Esophagus squamous epithelium (tissue), 5 donors: ENCODE data around the gene MN1. TPM values are rescaled to one million over a fixed set of nuclear protein-coding genes. Genes with fewer than 3 reads are reported as not detected.

Source experiments
- DNase-seq: peaks from one replicate; lab custom pipeline; 2025; lab: John Stamatoyannopoulos, UW
- H3K27ac ChIP-seq, 4 donors: fragments of 200-600 bp; sonication (generic); one replicate each; pipeline ENCODE4 v1.5.1; 2016 to 2019; ENCODE audit warnings: mild to moderate bottlenecking in 1 of 4
- H3K27me3 ChIP-seq, 4 donors: fragments of 200-600 bp; sonication (generic); 1 replicate in 3 of 4; 2 replicates in 1 of 4; pipeline versions ENCODE4 v1.5.1 to v1.6.0; 2017 to 2021; ENCODE audit warnings: antibody characterized with exemption in 1 of 4
- H3K36me3 ChIP-seq, 3 donors: fragments of 200-600 bp; sonication (generic); one replicate each; pipeline ENCODE4 v1.5.1; 2016 to 2019
- H3K4me1 ChIP-seq, 3 donors: fragments of 200-600 bp; sonication (generic); one replicate each; pipeline ENCODE4 v1.5.1; 2017 to 2019
- H3K4me3 ChIP-seq, 4 donors: fragments of 200-600 bp; sonication (generic); 1 replicate in 3 of 4; 2 replicates in 1 of 4; pipeline ENCODE4 v1.5.1; 2016 to 2019; ENCODE audit warnings: mild to moderate bottlenecking in 2 of 4, moderate library complexity in 1 of 4
- H3K9me3 ChIP-seq, 3 donors: fragments of 200-600 bp; sonication (generic); one replicate each; pipeline ENCODE4 v1.5.1; 2016 to 2019
- POLR2A ChIP-seq, 4 donors: fragments of 450-650 bp; IDR thresholded peaks; one replicate each; pipeline ENCODE4 v1.6.1; 2017; ENCODE audit warnings: antibody characterized with exemption in 4 of 4, mild to moderate bottlenecking in 4 of 4, moderate library complexity in 3 of 4
- WGBS, 2 donors: methylation state at CpG; one replicate each; pipeline ENCODE4 v1.1.5; 2018; 5-methylcytosine and 5-hydroxymethylcytosine counted together
- intact Hi-C: fragments of 100-400 bp; cut with DNase I; formaldehyde crosslinking; loops from one replicate; pipeline ENCODE4 v1.15.0; 2022
- total RNA-seq, 4 donors: library from RNA; depleted of rRNA; stranded (reverse); fragments of >200 nt; gene quantifications; one replicate each; pipeline ENCODE4 v1.1.0, GENCODE V29; 2016
- TF ChIP-seq, protein P1 (sequence below), 6 experiments: fragments of 450-650 bp in 4 of 6; fragments of 200-600 bp in 2 of 6; sonication (generic) in 2 of 6; IDR thresholded peaks; one replicate each; pipeline ENCODE4 v1.5.1; 2016 to 2019; ENCODE audit warnings: antibody characterized with exemption in 6 of 6, mild to moderate bottlenecking in 4 of 6, moderate library complexity in 4 of 6
- donor health status: DM: yes; HTN: yes; CAD: no.

MN1 gene
- total RNA-seq, 4 donors from 2014 or later: 2.0 to 6.9 (median 3.1) TPM

DNA sequence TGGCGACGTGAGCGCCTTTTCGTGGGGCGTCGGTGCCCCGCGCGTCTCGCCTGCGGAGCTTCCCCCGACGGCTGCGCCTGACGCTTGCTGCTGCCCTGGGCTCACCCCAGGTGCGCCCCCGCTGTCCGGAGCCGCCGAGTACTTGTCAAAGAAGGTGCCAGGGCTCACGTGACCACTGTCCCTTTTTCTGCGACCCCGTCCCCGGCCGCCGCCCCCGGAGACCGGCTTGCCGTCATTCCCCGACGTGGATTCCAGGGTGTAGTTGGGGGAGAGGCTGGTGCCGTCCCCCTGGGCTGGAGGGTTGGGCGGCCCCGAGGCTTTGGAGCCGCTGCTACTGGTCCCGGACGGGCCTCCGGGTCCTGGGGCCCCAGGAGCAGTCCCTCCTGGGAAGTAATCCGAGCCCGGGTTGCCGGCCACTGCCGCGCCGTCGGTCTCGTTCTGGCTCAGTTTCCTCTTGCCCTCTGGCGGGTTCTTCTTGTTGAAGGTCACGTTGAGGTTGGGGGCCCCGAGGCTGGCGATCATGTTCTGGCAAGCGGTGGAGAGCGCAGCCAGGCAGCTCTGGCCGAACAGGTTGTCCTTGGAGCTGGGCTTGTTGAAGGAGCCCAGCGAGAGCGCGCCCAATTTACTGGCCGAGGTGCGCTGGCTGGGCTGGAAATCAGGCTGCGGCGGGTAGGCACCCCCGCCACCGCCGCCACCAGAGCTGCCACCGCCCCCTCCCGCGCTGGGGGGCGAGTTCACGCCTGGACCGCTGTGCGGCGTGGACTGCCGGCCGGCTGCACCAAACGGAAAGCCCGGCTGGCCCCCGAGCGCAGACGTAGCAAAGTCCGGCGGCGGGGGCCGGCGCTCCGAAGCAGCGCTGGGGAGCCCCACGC lies 3.8 kb downstream of the MN1 start:
- H3K27ac ChIP-seq: peak overlapping the region; percentile 52 to 89 (median 84)
- peak overlapping the region in 3 of 4 donors; percentile 21 to 93 (median 86) for H3K4me3 ChIP-seq
- H3K27me3 ChIP-seq: peaks cover 0 to 21% (median 0%) of the 10 kb centered on the region in 4 donors
- DNase-seq: no peak
- TF ChIP-seq, protein P1, sequence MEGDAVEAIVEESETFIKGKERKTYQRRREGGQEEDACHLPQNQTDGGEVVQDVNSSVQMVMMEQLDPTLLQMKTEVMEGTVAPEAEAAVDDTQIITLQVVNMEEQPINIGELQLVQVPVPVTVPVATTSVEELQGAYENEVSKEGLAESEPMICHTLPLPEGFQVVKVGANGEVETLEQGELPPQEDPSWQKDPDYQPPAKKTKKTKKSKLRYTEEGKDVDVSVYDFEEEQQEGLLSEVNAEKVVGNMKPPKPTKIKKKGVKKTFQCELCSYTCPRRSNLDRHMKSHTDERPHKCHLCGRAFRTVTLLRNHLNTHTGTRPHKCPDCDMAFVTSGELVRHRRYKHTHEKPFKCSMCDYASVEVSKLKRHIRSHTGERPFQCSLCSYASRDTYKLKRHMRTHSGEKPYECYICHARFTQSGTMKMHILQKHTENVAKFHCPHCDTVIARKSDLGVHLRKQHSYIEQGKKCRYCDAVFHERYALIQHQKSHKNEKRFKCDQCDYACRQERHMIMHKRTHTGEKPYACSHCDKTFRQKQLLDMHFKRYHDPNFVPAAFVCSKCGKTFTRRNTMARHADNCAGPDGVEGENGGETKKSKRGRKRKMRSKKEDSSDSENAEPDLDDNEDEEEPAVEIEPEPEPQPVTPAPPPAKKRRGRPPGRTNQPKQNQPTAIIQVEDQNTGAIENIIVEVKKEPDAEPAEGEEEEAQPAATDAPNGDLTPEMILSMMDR (IDR thresholded peaks at IDR 0.05): no peak
- no peak for TF ChIP-seq POLR2A (IDR thresholded peaks at IDR 0.05)
- intact Hi-C loops: no loop called here
- H3K9me3 ChIP-seq: no peaks in the 10 kb centered on the region
- peaks cover 0 to 28% (median 0%) of the 10 kb centered on the region in 3 donors for H3K36me3 ChIP-seq
- WGBS, 2 donors: 98% methylated on average over 10 of the region's 86 CpGs; no CpG with 5 or more reads in 1 of the 2 donors
- H3K4me1 ChIP-seq: peaks cover 25 to 90% (median 26%) of the 10 kb centered on the region in 3 donors

DNA sequence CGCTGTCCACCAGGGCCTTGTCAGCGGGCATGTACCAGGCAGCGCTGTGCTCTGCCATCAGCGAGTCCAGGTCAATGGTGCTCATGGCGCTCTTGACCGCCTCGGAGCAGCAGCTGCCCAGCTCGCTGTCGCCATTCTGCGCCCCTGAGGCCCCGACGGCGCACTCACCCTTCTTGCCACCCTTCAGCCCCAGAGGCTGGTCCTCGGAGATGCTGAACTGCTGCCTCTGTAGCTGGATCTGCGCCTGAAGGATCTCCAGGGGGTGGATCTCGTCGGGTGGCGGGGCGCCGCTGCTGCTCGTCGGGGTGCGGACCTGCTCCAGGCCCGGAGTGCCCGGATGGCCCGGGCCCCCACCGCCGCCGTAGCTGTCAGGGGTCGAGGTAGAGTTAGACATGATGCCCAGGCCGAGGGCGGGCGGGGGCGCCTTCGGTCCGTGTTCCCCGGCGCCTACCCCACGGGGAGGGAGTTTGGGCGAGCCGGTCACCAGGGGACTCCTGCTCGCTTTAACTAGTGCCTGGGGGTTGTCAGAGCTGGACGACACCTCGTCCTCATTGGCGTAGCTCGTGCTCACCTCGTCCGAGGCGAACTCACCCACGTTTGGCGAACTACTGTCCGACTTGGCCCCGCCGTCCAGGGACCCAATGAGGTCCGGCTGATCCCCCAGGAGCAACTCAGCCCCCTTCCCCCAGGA lies 4.6 kb downstream of the MN1 start:
- intact Hi-C loops: no loop called here
- peaks cover 18 to 90% (median 26%) of the 10 kb centered on the region in 3 donors for H3K4me1 ChIP-seq
- 85 to 96% methylated on average over 3 to 13 of the region's 55 CpGs for WGBS, 2 donors

DNA sequence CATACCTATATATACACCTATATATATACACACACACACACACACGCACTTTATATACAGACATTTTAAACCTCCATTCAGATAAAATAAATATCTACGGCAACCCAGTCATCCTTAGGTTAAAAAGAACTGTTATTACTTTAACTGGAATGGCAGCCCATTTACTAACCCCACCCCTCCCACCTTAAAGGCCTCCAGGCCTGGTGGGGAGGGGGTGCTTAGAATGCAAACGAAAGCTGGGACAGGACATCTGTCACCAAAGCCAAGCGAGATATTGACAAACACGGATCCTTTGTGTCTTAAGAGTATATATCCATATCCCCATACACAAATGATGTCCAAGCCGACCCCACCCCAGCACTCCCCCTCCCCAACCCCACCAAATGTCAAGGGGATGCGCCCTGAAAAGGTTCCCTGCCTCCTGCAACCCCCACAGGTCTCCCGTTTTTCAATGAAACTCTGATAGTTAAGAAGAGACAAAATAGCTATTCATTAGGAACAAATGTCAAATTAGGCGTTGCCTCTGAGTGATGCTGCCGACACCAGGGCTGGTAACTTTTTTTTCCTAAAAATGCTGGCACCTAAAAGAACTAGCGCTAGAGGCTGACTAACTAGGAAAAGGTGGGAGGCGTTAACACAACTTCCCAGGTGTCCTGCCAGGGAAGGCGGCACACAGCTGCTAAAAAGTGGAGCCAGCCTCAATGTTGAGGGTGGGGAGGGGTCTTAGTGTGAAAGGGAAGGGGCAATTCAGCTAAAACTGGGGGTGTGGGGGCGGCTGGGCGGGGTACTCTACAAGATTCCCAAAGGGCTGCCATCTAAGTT lies 5.6 kb downstream of the MN1 start:
- H3K4me1 ChIP-seq: peaks cover 18 to 98% (median 24%) of the 10 kb centered on the region in 3 donors
- peak overlapping the region; percentile 16 to 89 (median 84) for H3K27ac ChIP-seq

More for the DNA sequence above, 4.6 kb downstream of the MN1 start:
- peaks cover 0 to 21% (median 0%) of the 10 kb centered on the region in 4 donors for H3K27me3 ChIP-seq
- H3K27ac ChIP-seq: peak overlapping the region; percentile 52 to 89 (median 84)
- H3K4me3 ChIP-seq: peak overlapping the region in 3 of 4 donors; percentile 21 to 93 (median 86)
- no peak for DNase-seq
- no peak for TF ChIP-seq POLR2A (IDR thresholded peaks at IDR 0.05)
- TF ChIP-seq, protein P1 (IDR thresholded peaks at IDR 0.05): no peak
- H3K9me3 ChIP-seq: no peaks in the 10 kb centered on the region
- peaks cover 0 to 28% (median 0%) of the 10 kb centered on the region in 3 donors for H3K36me3 ChIP-seq

DNA sequence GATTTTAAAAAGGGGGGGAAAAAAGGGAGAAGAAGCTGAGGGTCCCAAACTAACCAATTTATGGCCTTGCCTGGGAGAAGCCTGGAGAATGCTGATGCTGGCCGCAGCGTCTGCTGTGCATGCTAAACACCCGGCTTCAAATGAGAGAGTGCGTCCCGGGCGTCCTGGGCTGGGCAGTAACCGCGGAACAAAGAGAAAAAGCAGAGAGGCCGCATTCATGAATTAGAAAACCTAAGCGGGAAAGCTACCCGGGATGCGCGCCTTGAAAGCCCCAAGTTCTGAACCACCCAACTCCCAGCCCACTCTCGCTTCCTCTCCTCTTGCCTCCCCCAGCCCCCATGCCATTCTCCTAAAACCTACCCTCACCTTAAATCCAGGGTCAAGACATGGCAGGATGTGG lies 6.5 kb downstream of the MN1 start:
- H3K4me3 ChIP-seq: peak overlapping the region in 3 of 4 donors; percentile 21 to 93 (median 86)
- no peak for DNase-seq
- WGBS, 2 donors: 86 to 96% methylated on average over 14 of the region's 14 CpGs
- intact Hi-C loops: no loop called here
- peaks cover 0 to 28% (median 0%) of the 10 kb centered on the region in 3 donors for H3K36me3 ChIP-seq
- TF ChIP-seq, protein P1 (IDR thresholded peaks at IDR 0.05): no peak
- TF ChIP-seq POLR2A (IDR thresholded peaks at IDR 0.05): no peak
- H3K9me3 ChIP-seq: no peaks in the 10 kb centered on the region
- H3K27me3 ChIP-seq: peaks cover 0 to 11% (median 0%) of the 10 kb centered on the region in 4 donors
- H3K27ac ChIP-seq: peak overlapping the region; percentile 16 to 89 (median 84)
- H3K4me1 ChIP-seq: peaks cover 12 to 90% (median 16%) of the 10 kb centered on the region in 3 donors

More for the DNA sequence above, 5.6 kb downstream of the MN1 start:
- DNase-seq: no peak
- 53 to 67% methylated on average over 9 to 12 of the region's 15 CpGs for WGBS, 2 donors
- peak overlapping the region in 3 of 4 donors; percentile 21 to 93 (median 86) for H3K4me3 ChIP-seq
- no peak for TF ChIP-seq POLR2A (IDR thresholded peaks at IDR 0.05)
- TF ChIP-seq, protein P1 (IDR thresholded peaks at IDR 0.05): no peak
- H3K27me3 ChIP-seq: peaks cover 0 to 19% (median 0%) of the 10 kb centered on the region in 4 donors
- H3K36me3 ChIP-seq: peaks cover 0 to 28% (median 0%) of the 10 kb centered on the region in 3 donors
- H3K9me3 ChIP-seq: no peaks in the 10 kb centered on the region
- intact Hi-C loops: no loop called here
